GM21529 (cell line): Measurements from ENCODE around the gene MUC4.
"Not testable (repeated sequence)": the region's sequence is repeated elsewhere in the genome, so short reads cannot be mapped to it uniquely, and the experiment has no call there.

Experiments
- ATAC-seq: cut with Tn5 transposase; IDR thresholded peaks from one replicate; pipeline ENCODE4 v1.9.1; 2021; ENCODE audit not compliant: unreplicated experiment

Gene MUC4

GRCh38 chr3:195744437-195744836 is 67.3 kb downstream of the MUC4 start:
- no peak for ATAC-seq

- ATAC-seq, result no peak
These were observed 72.1 kb downstream of the MUC4 start for GRCh38 chr3:195739561-195740111.

- no peak for ATAC-seq
These were observed 73.3 kb downstream of the MUC4 start for GRCh38 chr3:195738274-195739044.

GRCh38 chr3:195737782-195738181 is 73.9 kb downstream of the MUC4 start:
- ATAC-seq, result not testable (repeated sequence)

DNA sequence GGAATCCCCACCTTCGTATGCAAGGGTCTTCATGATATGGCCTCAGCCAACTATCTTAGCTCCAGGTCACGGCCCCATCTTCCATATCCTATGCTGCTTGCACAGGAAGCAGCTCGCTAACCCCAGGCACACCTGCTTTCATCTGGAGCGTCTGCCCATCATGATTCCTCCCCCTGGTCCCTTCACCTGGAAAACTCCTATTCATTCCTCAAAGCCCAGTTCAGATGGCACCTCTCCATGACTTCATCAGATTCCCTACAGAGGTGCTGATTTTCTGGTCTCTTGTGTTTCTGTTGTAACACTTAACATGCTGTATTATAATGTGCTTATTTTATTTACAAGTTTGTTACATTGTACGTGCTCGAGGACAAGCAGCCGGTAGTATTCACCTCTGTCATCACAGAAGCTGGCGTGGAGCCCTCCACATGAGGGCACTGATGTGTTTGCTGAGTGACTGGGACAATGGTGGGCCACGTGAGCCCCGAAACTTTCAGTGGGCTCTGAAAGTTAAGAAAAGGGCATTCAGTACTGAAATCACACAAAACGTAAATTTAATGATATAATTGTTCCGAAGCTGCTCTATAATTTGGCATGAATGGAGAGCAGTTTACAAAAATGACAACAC is 74.8 kb downstream of the MUC4 start:
- ATAC-seq, result no peak

DNA sequence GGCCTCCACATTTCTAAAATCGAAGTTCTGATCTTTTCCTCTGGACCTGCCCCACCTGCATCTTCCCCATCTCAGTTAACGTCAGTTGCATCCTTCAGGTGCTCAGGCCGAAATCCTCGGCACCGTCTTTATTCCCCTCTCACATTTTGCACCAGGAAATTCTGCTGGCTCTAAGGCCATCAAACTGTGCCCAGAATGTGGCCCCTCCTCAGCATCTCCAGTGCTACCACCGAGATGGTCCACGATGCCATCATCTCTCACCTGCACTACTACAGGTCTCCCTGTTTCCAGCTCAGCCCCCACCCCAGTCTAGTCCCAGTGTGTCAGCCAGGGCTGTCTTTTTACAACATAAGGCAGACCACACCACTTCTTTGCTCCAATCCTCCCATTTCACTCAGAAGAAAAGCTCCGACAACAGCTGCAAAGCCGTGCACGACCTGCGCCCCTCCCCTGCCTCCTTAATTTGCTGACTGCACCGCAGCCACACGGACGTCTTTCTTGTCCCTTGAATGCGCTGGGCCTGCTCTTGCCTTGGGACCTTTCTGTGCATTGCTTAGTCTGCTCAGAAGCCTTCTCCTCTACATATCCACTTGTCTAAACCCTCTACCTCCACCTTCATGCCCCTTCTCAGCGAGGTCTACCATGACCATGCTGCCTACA is 76.6 kb downstream of the MUC4 start:
- ATAC-seq, result no peak

DNA sequence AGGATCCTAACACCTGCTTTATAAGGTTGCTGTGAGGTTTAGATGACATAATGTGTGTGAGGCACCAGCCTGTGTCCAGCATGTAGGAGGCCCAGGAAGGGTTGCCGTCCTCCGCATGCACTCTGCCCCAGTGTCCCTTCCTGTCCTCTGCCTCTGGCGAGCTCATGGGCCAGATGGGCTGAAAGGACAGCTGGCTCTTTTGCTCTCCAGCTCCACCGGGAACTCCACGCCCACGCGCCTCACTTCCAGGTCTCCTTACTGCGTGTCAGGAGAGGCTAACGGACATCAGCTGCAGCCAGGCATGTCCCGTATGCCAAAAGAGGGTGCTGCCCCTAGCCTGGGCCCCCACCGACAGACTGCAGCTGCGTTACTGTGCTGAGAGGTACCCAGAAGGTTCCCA is 78.8 kb downstream of the MUC4 start:
- ATAC-seq, result no peak

GRCh38 chr3:195731356-195731905 is 80.3 kb downstream of the MUC4 start:
- no peak for ATAC-seq

- ATAC-seq, result no peak
These were observed 82.1 kb downstream of the MUC4 start for GRCh38 chr3:195729476-195730251.

DNA sequence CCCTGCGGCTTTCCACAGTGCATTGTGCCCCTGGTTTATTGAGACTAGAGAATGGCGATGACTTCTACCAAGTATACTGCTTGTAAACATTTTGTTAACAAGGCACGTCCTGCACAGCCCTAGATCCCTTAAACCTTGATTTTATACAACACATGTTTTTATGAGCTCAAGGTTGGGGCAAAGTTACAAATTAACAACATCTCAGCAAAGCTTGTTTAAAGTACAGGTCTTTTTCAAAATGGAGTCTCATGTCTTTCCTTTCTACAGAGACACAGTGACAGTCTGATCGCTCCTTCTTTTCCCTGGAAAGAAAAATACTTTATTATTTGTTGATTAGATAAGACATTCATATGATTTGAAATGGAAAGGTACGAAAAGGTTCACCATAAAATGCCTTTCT is 82.9 kb downstream of the MUC4 start:
- not testable (repeated sequence) for ATAC-seq

DNA sequence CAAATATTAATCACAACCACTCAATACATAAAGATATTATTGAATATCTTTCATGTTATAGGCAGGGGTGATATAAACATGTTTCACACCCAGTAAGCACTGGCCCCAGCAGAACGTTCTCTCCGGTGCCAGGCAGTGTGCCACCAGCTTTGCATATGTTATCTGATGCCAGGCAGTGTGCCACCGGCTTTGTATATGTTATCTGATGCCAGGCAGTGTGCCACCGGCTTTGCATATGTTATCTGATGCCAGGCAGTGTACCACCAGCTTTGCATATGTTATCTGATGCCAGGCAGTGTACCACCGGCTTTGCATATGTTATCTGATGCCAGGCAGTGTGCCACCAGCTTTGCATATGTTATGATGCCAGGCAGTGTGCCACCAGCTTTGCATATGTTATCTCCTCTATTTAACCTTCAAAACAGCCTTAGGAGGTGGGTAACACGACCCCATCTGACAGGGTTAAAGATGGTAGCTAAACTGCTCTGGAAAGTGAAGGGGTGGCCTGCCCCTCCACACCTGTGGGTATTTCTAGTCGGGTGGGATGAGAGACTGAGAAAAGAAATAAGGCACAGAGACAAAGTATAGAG is 84.0 kb downstream of the MUC4 start:
- no peak for ATAC-seq

GRCh38 chr3:195725916-195726740 is 85.6 kb downstream of the MUC4 start:
- ATAC-seq, result not testable (repeated sequence)

DNA sequence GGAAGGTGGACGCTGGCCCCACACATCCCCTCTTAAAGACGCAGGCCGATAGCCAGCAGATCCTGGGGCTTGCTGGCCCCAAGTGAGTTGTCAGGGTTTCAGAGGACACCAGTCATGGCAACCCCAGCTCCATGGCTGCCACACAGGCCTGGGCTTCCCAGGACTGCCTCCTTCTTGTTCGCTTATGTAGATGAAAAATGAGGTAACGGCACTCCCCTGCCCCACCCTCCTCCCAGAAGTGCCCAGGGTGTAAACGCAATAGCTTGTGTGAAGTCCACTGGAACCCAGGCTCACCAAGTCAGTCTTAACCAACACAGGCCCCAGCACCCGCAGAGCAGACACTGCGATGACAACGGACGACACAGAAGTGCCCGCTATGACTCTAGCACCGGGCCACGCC is 87.4 kb downstream of the MUC4 start:
- not testable (repeated sequence) for ATAC-seq

GRCh38 chr3:195722996-195723345 is 88.8 kb downstream of the MUC4 start:
- not testable (repeated sequence) for ATAC-seq

DNA sequence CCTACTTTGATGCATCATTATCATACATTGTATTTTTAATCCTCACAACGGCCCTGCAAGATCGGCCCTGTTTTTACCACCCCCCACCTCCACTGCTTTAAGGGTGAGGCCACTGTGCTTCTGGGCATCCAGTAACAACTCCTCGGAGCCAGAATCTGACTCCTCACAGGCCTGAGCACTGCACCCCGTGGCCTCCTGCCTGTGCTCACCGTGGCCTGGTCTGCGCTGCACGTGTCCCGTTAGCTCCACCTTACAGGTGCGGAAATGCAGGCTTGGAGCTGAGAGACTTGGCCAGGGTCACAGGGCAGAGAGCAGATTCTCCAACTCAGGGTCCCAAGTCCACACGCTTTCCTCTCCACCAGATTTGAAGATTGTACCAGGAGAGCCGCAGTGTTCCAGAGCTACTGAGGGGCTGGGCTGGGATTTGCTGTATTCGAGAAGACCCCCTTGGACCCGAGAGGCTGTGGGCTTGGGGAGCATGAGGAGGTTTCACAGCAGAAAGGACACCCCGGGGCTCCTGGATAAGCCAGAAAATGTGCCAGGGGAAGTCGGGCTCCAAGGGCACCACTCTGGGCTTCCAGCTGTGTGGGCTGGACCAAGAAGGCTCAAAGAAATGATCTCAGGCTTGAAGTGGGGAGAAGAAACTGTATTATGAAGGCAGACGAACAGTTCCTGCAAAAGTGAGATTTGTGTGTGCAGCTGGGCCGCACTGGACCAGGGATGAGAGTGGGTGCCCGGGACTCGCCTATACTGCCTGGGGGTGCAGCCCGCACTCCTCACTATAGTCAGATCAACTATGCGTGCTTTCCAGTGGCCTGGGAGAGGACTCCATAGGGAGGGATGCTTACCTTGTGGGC is 89.4 kb downstream of the MUC4 start:
- not testable (repeated sequence) for ATAC-seq

DNA sequence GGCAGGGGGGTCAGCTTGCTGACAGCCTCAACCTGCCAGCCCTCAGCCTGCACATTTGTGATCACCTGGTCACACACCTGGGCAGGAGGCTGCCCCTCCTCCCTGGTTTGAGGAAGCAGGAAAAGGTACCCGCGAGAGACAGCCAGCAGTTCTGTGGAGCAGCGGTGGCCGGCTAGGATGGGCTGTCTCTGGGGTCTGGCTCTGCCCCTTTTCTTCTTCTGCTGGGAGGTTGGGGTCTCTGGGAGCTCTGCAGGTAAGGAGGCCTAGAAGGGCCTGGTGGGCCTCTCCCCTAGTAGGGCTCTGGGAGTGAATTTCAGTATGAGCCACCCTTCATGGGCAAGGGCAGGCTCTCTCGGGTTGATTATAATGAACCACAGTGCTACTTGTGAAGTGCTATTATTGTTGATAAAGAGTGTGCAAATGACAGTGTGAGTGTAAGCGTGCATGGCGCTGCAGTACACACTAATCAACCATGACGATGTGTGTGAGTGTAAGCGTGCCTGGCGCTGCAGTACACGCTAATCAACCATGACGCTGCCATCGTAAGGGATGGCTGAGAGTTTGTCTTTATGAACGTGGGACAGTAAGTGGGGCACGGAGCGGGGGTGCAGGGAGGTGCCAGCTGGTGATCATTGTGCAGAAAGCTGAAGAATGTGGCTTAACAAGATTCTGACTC is 90.8 kb downstream of the MUC4 start, which contains the start of gene MUC20:
TSS of gene MUC20 (plus strand) at position 148 of the 676 bp plus-strand sequence. CDS start at position 178, 30 bp downstream.
- ATAC-seq, result not testable (repeated sequence)

DNA sequence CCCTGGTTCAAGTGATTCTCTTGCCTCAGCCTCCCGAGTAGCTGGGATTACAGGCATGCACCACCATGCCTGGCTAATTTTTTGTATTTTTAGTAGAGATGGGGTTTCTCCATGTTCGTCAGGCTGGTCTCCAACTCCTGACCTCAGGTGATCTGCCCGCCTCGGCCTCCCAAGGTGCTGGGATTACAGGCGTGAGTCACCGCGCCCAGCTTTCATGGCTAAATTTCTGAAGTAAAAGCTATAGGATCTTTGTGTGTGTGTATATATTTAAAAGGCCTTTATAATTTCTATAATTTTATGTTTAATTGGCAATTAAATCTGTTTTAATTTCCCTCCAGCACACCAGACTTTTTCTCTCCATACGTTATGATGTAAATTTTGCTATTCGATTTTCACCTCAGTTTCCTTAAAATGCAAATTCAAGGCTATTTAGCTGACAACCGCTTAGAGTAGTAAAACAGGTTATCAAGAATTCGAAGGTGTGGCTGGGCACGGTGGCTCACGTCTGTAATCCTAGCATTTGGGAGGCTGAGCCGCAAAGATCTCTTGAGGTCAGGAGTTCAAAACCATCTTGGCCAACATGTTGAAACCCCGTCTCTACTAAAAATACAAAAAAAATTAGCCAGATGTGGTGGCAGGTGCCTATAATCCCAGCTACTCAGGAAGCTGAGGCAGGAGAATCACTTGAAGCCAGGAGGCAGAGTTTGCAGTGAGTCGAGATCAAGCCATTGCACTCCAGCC is 92.0 kb downstream of the MUC4 start:
- not testable (repeated sequence) for ATAC-seq
